NCI-H2081 (cell line): ENCODE data around the gene MN1.
"Not testable (repeated sequence)": the region's sequence is repeated elsewhere in the genome, so short reads cannot be mapped to it uniquely, and the experiment has no call there.

Experiments used
- DNase-seq, 2 experiments: peaks; one replicate each; lab custom pipeline; 2025; lab: John Stamatoyannopoulos, UW

MN1 gene

DNA sequence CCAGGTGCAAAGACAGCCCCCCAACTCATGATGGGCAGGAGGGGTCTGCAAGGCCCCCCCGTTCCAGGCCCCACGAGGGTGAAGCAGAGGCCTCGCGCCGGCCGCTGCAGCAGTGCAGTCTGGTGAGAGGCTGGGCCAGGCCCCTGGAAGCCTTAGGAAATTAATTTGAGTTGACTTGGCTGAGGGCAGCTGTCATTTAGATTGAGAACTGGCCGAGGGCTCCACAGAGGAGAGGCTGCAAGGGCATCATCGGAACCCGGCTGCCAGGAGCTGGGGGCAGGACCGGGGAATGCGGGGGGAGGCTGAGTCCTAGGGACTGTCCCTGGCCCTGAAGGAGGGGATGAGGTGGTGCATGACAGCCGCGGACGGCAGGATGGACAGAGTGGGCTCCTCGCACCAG, 39.9 kb downstream of the MN1 start:
- DNase-seq, result no peak

DNA sequence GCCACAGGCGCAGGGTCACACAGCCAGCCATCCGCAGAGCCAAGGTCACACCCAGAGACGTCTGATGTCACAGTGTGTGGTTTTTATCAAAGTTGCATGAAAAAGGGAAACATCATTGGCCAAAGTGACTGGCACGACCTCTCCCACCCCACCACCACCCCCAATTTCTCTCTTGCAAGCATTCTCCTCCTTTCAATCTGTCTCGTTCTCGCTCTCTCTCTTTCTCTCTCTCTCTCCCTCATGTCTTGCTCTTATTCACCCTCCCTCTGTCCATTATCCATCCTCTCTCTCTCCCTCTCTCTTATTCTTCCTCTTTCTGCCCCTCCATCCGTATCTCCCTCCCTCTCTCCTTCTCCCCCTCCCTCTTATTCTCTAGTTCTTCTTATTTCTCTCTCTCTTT, 40.6 kb downstream of the MN1 start:
- no peak for DNase-seq

DNA sequence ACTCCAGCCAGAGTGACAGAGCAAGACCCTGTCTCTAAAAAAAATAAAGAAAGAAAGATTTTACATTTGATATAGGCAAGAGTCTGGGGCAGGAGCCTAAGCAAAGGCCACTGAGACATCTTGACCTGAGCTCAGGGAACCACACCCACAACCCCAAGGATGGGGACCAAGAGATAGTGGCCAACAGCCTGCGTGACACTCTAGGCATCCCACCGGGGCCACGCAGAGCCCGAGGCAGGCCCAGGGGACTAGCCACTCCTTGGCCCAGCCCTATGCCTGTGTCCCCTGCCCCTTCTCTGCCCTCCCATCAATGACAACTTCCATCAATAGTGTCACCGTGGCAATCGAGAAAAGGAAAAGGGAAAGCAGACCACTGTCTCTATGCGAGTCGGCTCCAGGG, 41.1 kb downstream of the MN1 start:
- no peak for DNase-seq

DNA sequence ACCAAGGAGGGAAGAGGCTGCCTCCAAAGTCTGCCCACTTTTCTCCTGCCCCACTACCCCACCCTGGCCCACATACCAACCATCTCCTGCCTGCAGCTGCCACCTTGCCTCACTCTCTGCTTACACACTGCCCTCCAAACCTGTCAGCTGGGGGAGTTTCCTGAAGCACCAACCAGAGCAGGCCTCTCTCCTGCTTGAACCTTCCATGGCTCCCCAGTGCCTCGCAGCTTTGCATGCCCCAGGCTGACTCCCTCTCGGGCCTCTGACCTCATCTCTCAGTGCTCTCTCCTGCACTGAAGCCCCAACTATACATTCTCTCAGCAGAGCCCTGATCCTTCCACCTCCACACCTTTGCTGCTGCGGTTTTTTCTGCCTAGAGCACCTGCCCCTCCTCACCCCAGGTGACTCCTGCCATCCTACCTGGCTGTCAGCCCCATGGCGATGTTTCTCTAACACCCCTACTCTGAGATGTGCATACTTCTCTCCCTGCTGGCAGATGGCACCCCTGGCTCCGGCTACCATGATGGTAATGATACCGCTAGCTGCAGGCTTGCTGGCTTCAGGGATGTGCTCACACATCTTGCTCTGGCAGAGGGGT, 43.5 kb downstream of the MN1 start:
- no peak for DNase-seq

DNA sequence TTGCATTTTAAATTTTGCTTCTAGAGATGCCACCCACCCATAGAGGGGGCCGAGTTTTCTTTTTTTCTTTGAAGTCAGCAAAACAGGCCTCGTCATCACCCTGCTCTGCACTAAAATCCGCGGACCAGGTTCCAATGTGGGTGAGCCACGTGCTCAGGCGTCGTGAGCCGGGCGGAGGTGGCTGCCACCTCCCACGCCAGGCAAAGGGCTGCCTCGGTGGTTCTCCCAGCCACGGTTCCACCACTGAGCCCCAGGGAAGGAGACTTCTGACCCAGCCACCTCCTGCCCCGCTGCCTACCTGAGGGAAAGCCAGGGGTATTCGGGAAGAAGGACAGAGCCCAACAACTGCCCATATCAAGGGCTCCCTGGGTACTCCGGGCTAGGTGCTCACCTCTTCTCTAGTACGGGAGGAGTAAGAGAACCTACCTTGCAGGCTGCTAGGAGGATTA, 45.3 kb downstream of the MN1 start:
- DNase-seq, result no peak

DNA sequence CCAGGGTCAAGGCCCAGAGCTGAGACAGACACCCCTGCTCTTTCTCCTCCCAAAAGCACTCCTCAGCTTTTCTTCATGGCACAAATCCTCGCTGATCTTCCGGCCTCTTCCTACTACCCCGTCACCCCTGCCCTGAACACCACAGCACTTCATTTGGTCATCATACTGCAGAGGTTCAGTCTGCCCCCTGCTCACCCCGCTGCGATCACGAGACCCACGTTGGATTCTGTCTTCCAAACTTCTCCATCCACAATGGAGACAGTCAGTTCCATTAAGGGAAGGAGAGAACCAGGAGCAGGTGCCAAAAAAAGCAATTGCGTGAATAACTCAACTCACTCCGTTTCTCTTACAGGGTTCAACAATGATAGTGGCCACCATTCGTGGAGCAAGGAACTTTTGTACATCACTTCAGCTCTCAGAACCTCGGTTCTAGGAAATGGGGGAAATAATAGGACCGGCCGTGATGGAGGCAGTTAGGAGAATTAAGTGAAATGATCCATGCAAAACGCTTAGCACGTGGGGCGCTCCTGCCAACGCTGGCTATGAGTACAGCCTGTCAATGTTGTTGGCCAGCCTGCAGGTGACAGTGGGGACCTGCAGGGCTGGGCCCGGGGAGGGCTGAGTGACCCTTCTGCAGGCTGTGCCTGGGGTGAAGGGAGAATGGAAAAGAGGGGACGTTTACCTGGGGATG, 45.9 kb downstream of the MN1 start:
- DNase-seq, result no peak

DNA sequence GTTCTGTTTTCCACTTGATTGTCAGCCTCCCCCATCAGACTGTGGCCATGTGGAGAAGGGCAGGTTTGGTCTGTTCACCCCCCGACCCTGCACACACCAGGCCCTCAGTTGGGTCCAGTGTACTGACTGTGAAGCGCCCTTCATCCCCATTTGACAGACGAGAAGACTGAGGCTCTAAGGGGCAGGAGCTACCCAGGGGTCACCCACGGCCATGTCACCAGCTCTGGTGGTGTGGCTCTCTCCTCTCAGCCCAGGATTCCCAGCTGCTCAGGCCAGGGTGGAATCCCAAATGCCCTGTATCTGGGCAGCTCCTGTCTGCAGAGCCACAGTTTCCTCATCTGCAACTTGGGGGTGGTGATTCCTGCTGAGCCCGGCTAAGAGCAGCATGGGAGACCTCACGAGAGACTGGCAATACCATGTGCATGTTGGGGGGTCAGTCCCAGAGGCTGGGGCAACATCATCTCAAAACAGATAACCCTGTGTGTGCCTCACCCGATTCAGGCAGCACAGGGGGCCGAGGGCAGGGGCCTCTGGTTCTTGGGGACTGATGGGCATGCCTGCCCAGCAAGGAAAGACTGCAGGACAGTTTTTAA, 46.6 kb downstream of the MN1 start:
- DNase-seq, result no peak

DNA sequence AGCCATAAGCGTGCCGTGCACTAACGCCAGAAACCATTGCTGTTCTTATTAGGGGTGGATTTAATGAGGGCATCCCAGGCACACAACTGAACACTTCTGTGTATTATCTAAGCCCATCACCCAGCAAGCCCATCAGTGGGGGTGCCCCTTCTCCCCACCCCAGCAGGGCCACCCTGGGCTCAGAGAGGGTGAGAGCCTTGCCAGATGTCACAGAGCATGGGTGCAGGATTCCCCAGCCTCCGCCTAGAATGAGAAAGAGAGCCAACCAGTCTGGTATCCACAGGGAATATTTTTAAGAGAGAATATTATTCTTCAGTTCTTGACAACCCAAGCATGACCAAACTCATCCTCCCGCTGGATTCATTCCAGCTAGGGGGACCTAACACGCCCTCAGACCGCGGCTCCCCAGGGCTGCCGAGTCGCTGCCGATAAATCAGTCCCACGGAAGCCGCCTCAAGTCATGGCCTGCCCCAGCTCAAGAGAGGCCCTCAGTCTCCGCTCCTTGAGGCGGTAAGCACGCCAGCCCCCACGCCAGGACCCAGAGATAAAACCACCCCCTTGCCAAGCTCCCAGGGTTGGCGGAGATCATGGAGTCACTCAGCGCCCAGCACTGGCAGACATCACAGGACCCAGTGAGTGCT, 47.2 kb downstream of the MN1 start:
- peak in 1 of 2 experiments; percentile 9 for DNase-seq

DNA sequence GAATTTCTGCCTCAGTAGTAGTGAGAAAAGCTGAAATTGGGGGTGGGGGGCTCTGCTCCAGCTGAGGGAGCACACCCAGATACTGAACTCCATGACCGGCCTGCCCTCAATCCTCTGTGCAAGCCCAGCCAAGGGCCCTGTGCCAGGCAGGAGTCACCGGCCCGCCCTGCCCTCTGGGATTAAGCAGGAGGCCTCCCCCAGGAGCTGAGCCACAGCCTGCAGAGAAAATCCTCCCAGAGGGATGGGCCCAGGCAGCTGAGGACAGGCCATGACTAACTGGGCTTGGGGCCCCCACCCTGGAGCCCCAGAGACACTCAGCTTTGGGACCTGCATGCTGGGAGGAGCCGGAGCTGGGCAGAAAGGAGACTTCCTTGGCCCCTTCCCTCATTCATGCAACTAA, 48.8 kb downstream of the MN1 start:
- no peak for DNase-seq

DNA sequence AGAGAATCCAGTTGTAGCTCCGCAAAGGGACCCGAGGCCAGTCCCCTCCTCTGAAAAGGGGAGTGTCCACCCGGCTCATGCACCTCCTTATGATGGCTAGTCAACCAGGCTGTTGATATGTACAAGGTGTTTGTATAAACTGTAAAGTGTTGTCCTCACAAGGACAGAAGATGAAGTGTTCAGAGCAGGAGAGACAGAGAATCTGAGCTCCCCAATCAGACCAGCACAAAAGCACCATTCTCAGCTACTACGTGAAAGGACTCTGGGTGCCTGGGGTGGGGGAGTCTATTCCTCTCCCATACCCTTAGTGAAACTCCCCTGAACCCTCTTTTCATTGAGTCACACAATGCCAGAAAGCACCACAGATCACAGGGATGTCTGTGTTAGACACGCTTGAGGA, 49.4 kb downstream of the MN1 start:
- no peak for DNase-seq

DNA sequence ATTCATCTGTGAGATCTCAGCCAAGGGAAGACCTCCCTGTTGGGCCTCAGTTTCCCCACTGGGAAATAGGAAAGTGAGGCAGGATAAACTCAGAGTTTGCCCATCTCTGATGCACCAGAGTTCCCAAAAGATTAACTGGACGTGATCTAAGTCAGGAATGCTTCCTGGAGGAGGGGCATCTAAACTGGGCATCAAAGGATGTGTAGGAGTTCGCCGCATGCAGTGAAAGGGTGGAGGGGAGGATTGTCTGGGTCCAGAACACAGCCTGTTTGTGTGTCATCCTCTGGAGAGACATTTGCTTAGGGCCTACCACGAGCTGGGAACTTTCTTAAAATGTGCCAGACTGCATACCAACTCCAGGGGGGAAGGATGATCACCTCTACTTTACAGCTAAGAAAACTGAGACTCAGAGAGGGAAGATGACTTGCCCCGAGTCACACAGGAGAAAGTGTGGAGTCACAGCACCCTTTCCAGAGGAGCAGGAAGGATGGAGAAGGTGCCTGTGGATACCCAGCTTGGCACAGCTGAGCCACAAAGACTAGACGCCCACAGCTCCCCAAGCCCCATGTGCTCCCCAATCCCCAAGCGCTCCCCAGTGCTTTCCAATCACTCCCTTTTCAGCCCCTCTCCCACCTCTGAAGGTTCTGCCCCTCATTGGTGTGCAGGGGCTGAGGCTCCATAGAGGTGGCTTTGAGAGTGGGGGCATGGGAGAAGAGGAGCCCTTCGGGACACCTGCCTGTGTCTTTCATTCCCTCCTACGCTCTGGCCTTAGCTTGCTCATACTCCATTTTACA, 50.1 kb downstream of the MN1 start:
- DNase-seq, result no peak

DNA sequence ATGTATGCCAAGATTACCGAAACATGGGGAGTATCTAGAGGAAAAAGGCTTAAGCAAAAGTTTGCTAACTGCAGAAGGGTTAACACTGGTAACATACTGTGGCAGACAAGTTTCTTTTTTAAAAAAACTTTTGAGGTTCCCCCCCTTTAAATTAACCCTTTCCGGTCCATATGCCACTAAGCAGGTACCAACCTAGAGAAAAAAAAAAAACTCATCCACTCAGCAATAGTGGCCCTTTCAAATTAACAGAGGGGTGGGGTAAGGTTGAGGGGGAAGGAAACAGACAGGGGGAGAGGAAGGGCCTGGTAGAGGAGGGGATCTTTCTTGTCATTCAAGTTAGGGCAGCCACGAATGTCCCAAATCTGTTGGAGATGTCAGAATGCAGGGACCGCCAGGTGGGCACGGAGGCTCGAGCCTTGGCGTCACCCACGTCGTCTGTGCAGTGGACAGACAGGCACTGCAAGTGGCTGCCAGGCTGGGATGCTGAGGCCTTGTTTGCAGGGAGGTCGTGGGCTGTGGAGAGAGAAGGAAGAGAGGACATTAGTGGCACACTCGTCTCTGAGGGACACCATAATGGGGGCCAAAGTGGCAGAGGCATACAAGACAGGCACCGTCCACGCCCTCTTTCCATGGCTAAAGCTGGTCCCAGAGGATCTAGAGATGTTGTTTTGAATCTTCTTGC, 50.8 kb downstream of the MN1 start:
- DNase-seq, result no peak

DNA sequence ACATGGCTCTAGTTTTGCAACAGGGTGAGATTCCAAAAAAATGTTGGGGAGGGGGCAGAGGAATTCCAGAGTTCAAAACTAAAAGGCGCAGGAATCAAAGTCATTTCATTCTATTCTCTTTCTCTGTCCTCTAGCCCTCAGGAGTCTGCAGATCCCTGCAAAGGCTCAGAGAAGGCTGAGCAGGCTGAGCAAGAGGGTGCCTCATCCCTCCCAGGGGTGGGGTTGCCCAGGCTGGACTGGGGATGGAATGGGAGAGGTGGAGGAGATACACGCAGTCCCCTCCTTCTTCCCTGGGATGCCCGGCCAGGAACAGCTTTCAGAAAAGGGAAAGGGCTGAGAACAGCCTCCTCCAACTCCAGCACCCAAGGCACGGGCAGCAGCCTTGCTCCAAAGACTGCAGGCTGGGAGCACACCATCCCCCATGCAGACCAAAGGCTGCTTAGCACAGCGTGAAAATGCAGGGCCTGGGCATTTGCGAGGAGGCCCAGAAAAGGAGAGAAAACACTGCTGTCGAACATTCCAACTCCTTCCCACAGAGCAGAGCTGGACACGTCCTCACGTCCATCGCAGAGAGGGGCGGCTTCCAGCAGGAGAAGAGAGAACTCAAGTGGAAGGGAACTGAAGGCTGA, 51.8 kb downstream of the MN1 start:
- DNase-seq, result no peak

DNA sequence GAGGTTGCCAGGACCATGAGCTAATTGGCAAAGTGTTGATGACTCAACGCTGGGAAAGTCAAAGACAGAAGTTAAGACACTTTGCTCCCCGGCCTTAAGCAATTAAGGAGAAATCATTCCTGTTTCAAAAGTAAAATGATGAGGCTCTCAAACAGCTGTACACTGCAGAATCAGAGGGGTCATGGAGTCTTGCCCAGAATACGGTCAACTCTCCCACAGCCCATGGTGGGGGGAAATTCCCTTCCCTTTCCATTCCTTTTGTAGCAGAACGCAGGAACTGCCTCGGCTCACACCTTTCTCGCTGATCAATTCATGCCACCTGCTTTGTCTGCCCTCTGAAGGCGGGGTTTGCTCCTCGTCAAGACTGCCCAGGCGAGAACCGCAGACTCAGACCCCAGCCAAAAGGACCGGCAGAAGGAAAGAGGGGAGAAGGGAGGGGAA, 52.8 kb downstream of the MN1 start:
- no peak for DNase-seq

DNA sequence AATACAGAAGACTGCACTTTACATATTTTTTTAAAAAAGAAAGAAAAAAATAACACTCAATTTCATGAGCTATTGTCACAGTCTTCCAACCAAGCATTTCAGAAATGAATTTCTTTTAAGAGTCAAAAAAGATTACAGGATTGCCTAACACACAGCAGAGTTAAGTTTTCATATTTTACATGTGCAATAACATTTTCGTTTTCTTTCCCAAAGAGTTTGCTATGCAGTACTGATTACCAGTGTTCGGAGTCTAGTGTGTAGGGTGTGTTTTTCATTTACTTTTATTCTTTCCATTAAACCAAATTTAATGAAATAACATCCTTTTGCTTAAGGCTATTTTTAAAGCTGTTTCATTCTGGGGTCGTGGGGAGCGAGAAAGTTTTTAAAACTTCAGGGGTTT, 53.2 kb downstream of the MN1 start:
- DNase-seq, result no peak

DNA sequence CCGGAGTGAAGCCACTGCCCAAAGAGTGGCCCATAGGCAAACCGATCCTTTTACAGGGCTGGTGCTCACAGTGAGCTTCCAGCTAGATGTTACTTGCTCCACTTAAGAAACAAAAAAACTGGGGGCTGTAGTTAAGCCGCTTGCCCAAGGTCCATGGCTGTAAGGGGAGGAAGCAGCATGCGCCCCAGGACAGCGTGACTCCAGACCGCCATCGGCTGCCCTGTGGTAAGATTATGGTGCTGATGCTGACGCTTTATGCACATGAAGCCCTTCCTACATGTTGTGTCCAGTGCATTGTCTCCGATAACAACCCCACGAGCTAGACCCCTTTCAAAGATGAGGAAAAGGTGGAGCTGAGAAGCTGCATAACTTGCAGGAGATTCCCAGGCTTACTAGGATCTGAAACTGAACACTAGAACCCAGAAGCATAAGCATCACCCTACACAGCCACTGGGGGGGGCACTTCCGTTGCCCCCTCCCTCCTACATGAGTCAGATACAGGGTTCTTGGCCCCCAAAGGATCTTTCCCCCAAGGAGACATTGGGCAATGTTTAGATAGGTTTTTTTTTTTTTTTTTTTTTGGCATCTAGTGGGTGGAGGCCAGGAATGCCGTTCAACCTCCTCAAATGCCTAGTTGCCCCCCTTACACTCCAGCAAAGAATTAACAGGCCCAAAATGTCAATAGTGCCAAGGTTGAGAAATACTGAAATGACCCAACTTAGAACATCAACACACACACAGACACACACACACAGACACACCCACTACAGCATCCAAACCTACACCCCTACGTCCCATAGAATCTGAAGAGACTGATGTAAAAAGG, 53.9 kb downstream of the MN1 start:
- DNase-seq, result no peak

DNA sequence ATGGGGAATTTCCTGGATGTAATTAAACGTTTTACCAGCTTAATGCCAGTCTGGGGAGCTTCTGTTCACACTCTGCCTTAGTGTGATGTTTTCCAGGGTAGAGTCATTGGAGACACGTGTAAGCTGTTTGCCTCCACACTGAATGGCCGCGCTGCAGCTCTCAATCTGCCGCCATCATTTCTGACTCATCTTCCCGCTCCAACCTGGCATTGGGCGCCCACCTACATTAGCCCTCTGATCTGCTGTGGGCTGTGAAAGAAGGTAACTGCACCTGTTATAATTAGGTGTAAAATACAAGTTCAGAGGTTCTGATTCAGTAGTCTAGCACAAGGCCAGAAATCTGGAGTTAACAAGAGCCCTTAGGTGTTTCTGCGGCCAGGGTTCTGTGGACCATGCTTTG, 54.6 kb downstream of the MN1 start:
- DNase-seq, result no peak

DNA sequence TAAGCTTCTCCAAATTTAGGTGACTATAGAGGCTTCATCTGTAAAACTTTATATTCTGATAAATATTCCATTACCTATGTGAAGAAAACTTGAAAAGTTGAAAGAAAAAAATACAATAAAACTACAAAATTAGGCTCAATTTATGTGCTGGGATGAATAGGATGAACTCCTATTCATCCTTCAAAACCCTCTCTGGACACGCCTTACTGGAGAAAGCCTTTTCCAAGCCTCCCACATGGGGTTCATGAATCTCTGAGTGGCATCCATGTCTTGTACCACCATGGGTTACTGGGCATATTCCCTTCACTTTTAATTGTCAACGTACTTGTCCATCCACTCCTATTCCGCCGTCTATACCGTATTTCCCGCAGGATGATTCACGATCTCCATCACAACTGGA, 55.7 kb downstream of the MN1 start:
- no peak for DNase-seq

DNA sequence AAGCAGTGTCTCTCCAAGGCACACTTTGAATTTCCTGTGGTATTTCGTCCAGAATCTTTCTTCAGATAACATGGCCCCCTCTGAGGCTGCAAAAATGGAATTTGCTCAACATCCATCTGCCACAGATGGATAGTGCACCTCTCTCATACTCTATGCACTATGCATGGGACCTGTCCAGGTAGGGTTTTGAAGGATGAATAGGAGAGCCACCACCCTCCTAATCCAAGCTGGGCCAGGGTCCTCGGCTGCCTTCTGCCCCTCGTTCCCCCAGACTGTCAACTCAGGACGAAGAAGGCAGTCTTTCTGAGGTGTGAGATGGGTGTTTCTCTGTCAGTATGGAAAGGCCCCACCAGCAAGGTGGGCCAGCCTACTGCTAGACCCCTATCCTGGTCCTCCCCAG, 56.4 kb downstream of the MN1 start:
- no peak for DNase-seq

DNA sequence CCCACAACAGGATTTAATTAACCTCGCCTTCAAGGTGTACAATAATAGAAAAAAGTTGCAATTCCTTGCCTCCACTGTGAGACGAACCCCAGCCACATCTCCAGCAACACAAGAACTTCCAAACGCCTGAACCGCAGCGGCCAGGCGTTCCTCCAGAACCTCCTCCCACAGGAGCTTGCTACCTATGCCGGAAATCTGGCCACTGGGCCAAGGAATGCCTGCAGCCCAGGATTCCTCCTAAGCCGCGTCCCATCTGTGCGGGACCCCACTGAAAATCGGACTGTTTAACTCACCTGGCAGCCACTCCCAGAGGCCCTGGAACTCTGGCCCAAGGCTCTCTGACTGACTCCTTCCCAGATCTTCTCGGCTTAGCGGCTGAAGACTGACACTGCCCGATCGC, 57.5 kb downstream of the MN1 start:
- DNase-seq, result not testable (repeated sequence)
